ENCODE measurements around the gene GIT1.

- TF ChIP-seq CREB5 (CRISPR knock-in tag; IDR thresholded peaks at IDR 0.05; ENCODE audit: low read depth): no peak
- TF ChIP-seq ZFP3 (CRISPR knock-in tag; IDR thresholded peaks at IDR 0.05): no peak
- TF ChIP-seq ZNF70 (CRISPR knock-in tag; IDR thresholded peaks at IDR 0.05): no peak
- no peak for TF ChIP-seq ZC3H10 (CRISPR knock-in tag; IDR thresholded peaks at IDR 0.05)
- no peak for TF ChIP-seq ZNF565 (CRISPR knock-in tag; conservative IDR thresholded peaks at IDR 0.05; ENCODE audit: low read depth)
- TF ChIP-seq, protein P1, sequence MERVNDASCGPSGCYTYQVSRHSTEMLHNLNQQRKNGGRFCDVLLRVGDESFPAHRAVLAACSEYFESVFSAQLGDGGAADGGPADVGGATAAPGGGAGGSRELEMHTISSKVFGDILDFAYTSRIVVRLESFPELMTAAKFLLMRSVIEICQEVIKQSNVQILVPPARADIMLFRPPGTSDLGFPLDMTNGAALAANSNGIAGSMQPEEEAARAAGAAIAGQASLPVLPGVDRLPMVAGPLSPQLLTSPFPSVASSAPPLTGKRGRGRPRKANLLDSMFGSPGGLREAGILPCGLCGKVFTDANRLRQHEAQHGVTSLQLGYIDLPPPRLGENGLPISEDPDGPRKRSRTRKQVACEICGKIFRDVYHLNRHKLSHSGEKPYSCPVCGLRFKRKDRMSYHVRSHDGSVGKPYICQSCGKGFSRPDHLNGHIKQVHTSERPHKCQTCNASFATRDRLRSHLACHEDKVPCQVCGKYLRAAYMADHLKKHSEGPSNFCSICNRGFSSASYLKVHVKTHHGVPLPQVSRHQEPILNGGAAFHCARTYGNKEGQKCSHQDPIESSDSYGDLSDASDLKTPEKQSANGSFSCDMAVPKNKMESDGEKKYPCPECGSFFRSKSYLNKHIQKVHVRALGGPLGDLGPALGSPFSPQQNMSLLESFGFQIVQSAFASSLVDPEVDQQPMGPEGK (CRISPR knock-in tag; IDR thresholded peaks at IDR 0.05; ENCODE audit: borderline replicate concordance): no peak
- TF ChIP-seq TOX (CRISPR knock-in tag; IDR thresholded peaks at IDR 0.05; ENCODE audit: borderline replicate concordance): no peak
- TF ChIP-seq OSR1 (CRISPR knock-in tag; IDR thresholded peaks at IDR 0.05): no peak
- TF ChIP-seq TCF4 (CRISPR knock-in tag; IDR thresholded peaks at IDR 0.05; ENCODE audit: borderline replicate concordance): no peak
- TF ChIP-seq ARNTL (CRISPR knock-in tag; IDR thresholded peaks at IDR 0.05; ENCODE audit: borderline replicate concordance, low read depth): no peak
Measured at GRCh38 chr17:29615048-29615385, 25.6 kb upstream of the GIT1 start.
